GM23338 (cell line): ENCODE measurements around the gene RRAD. TPM values are rescaled to one million over a fixed set of nuclear protein-coding genes. Genes with fewer than 3 reads are reported as not detected.

Source experiments
- ATAC-seq: fragments of 200-7000 bp; cut with Tn5 transposase; 3 replicates; pipeline ENCODE4 v1.9.1; 2020
- DNase-seq: peaks from one replicate; pipeline ENCODE4 v3.0.0-alpha.2; 2015; ENCODE audit warnings: low spot score
- H2AFZ ChIP-seq: fragments of 200-600 bp; sonication (generic); 2 replicates; pipeline ENCODE4 v1.8.0; 2016; ENCODE audit warnings: antibody characterized with exemption, mild to moderate bottlenecking, moderate library complexity
- H3F3A ChIP-seq: fragments of 200-600 bp; sonication (generic); replicated peaks from 2 replicates; pipeline ENCODE4 v1.8.0; 2017; ENCODE audit warnings: antibody characterized with exemption, mixed run types, low read depth
- H3K27ac ChIP-seq: fragments of 200-600 bp; sonication (generic); 2 replicates; pipeline ENCODE4 v1.6.1; 2016; ENCODE audit warnings: low read depth
- H3K27me3 ChIP-seq: fragments of 200-600 bp; sonication (generic); 2 replicates; pipeline ENCODE4 v1.8.0; 2016; ENCODE audit warnings: mild to moderate bottlenecking, mixed run types, moderate library complexity; ENCODE audit not compliant: insufficient read depth
- H3K36me3 ChIP-seq: fragments of 200-600 bp; sonication (generic); 2 replicates; pipeline ENCODE4 v1.8.0; 2016; ENCODE audit warnings: mild to moderate bottlenecking; ENCODE audit not compliant: insufficient read depth
- H3K4me1 ChIP-seq: fragments of 200-600 bp; sonication (generic); 2 replicates; pipeline ENCODE4 v1.8.0; 2016; ENCODE audit warnings: mild to moderate bottlenecking, moderate library complexity; ENCODE audit not compliant: insufficient read depth
- H3K4me2 ChIP-seq: fragments of 200-600 bp; sonication (generic); 2 replicates; pipeline ENCODE4 v1.7.1; 2017; ENCODE audit warnings: mixed run types
- H3K4me3 ChIP-seq: fragments of 200-600 bp; sonication (generic); 2 replicates; pipeline ENCODE4 v1.6.1; 2016; ENCODE audit warnings: mixed run types
- H3K79me2 ChIP-seq: fragments of 200-600 bp; sonication (generic); replicated peaks from 2 replicates; pipeline ENCODE4 v1.8.0; 2017; ENCODE audit warnings: mild to moderate bottlenecking; ENCODE audit not compliant: insufficient read depth
- H3K9me2 ChIP-seq: fragments of 200-600 bp; sonication (generic); 2 replicates; pipeline ENCODE4 v1.8.0; 2017; ENCODE audit not compliant: insufficient read depth
- H4K20me1 ChIP-seq: fragments of 200-600 bp; sonication (generic); replicated peaks from 2 replicates; pipeline ENCODE4 v1.8.0; 2017; ENCODE audit warnings: mild to moderate bottlenecking; ENCODE audit not compliant: insufficient read depth
- H3K27ac Mint-ChIP-seq: 2 replicates; pipeline ENCODE4 v1.8.0; 2020; ENCODE audit warnings: inconsistent platforms, mild to moderate bottlenecking, moderate library complexity, mixed read lengths
- H3K27me3 Mint-ChIP-seq: 3 replicates; pipeline ENCODE4 v1.8.0; 2022; ENCODE audit warnings: low read depth, mild to moderate bottlenecking, moderate library complexity, mixed read lengths, inconsistent platforms; ENCODE audit not compliant: insufficient read depth, poor library complexity
- H3K36me3 Mint-ChIP-seq: 3 replicates; pipeline ENCODE4 v1.8.0; 2021; ENCODE audit warnings: low read depth, mild to moderate bottlenecking, inconsistent platforms, moderate library complexity, mixed read lengths
- H3K4me1 Mint-ChIP-seq: 3 replicates; pipeline ENCODE4 v1.8.0; 2020; ENCODE audit warnings: mild to moderate bottlenecking, inconsistent platforms, mixed read lengths
- H3K4me3 Mint-ChIP-seq: 3 replicates; pipeline ENCODE4 v1.8.0; 2021; ENCODE audit warnings: moderate library complexity, mild to moderate bottlenecking, inconsistent platforms, mixed read lengths
- H3K9me3 Mint-ChIP-seq: 3 replicates; pipeline ENCODE4 v1.8.0; 2020; ENCODE audit warnings: moderate library complexity, mild to moderate bottlenecking, inconsistent platforms, mixed read lengths
- CREB1 ChIP-seq: fragments of 250-450 bp; sonication (Bioruptor Pico); IDR thresholded peaks from 2 replicates; pipeline ENCODE4 v1.5.0; 2020; ENCODE audit warnings: low read depth, mild to moderate bottlenecking, moderate library complexity
- ETS1 ChIP-seq: IDR thresholded peaks from 2 replicates; pipeline ENCODE4 v1.6.1; 2016; ENCODE audit warnings: antibody characterized with exemption
- EZH2 ChIP-seq: fragments of 200-600 bp; sonication (generic); IDR thresholded peaks from one replicate; pipeline ENCODE4 v1.8.0; 2017; ENCODE audit warnings: antibody characterized with exemption, mild to moderate bottlenecking, low read depth; ENCODE audit not compliant: unreplicated experiment
- EZH2phosphoT487 ChIP-seq: fragments of 200-600 bp; sonication (generic); IDR thresholded peaks from one replicate; pipeline ENCODE4 v1.8.1; 2018; ENCODE audit warnings: antibody characterized with exemption; ENCODE audit not compliant: unreplicated experiment
- NANOG ChIP-seq: IDR thresholded peaks from 2 replicates; pipeline ENCODE4 v1.6.1; 2016; ENCODE audit warnings: antibody characterized with exemption, borderline replicate concordance
- POLR2AphosphoS5 ChIP-seq: IDR thresholded peaks from 2 replicates; pipeline ENCODE4 v1.6.1; 2016; ENCODE audit warnings: antibody characterized with exemption, low read depth
- REST ChIP-seq: IDR thresholded peaks from one replicate; pipeline ENCODE4 v1.6.1; 2018; ENCODE audit warnings: antibody characterized with exemption; ENCODE audit not compliant: unreplicated experiment
- STAT1 ChIP-seq: IDR thresholded peaks from one replicate; pipeline ENCODE4 v1.6.1; 2016; ENCODE audit warnings: antibody characterized with exemption; ENCODE audit not compliant: unreplicated experiment
- ZNF114 ChIP-seq: fragments of 250-450 bp; sonication (Bioruptor Pico); IDR thresholded peaks from 2 replicates; pipeline ENCODE4 v1.5.0; 2020; ENCODE audit warnings: mild to moderate bottlenecking, moderate library complexity
- polyA plus RNA-seq: library from polyadenylated mRNA; unstranded; fragments of >200 nt; fragmentation: Nextera tagmentation; extraction: Ambion mirVana; gene quantifications from 2 replicates; pipeline ENCODE4 v1.2.1, GENCODE V29; 2016
- total RNA-seq: library from RNA; depleted of rRNA; stranded (reverse); fragments of >200 nt; shearing (Covaris generic); gene quantifications from 2 replicates; pipeline ENCODE4 v1.2.3, GENCODE V29; 2014

The RRAD gene
- total and polyA plus RNA-seq, 2 experiments from 2014 or later = 0.18 TPM; not detected in 1

GRCh38 chr16:66899310-66899944 is 25.9 kb downstream of the RRAD start:
- H3K27me3 Mint-ChIP-seq = peaks cover 11% of the 10 kb centered on the region
- no peak overlapping the region; the same call in 2 of the 3 replicates for H3K4me3 Mint-ChIP-seq
- Histone ChIP-seq H3F3A (0 out of 2 replicates have a peak, but pooled peaks cover 4% of the 10 kb centered on the region), H2AFZ (no peak overlapping the region), H3K27me3 (no peaks in the 10 kb centered on the region), H3K4me3 (no peak overlapping the region), H3K4me1 (peaks cover 8% of the 10 kb centered on the region; the same call in 1 of the 2 replicates), H4K20me1 (no peaks in the 10 kb centered on the region), H3K4me2 (no peak overlapping the region; the same call in 1 of the 2 replicates), H3K9me2 (no peaks in the 10 kb centered on the region), H3K79me2 (no peaks in the 10 kb centered on the region), H3K36me3 (no peaks in the 10 kb centered on the region), H3K27ac (no peak overlapping the region)
- H3K36me3 Mint-ChIP-seq = no peaks in the 10 kb centered on the region
- H3K4me1 Mint-ChIP-seq = peaks cover 10% of the 10 kb centered on the region; the same call in 2 of the 3 replicates
- ATAC-seq = no peak
- H3K27ac Mint-ChIP-seq = no peak overlapping the region
- no peaks in the 10 kb centered on the region; the same call in 2 of the 3 replicates for H3K9me3 Mint-ChIP-seq
- no peak for DNase-seq
- no peak for TF ChIP-seq ZNF114
- TF ChIP-seq ETS1 = no peak
- no peak for TF ChIP-seq POLR2AphosphoS5

GRCh38 chr16:66898933-66899309 is 26.4 kb downstream of the RRAD start:
- H3K36me3 ChIP-seq = no peaks in the 10 kb centered on the region
- H4K20me1 ChIP-seq = no peaks in the 10 kb centered on the region
- H3K4me3 Mint-ChIP-seq = no peak overlapping the region
- TF ChIP-seq CREB1 (CRISPR knock-in tag) = no peak
- TF ChIP-seq POLR2AphosphoS5 = no peak
- no peak for TF ChIP-seq REST
- no peak for TF ChIP-seq EZH2phosphoT487
- TF ChIP-seq STAT1 = no peak
- TF ChIP-seq EZH2 = no peak
- no peak for TF ChIP-seq NANOG
- ATAC-seq (no peak), DNase-seq (no peak)
- H3K9me2 ChIP-seq = no peaks in the 10 kb centered on the region
- H3K27me3 ChIP-seq = no peaks in the 10 kb centered on the region
- H3K9me3 Mint-ChIP-seq = no peaks in the 10 kb centered on the region; the same call in 2 of the 3 replicates
- H3K79me2 ChIP-seq = no peaks in the 10 kb centered on the region
- no peak overlapping the region for H3K27ac Mint-ChIP-seq
- H3K4me3 ChIP-seq = no peak overlapping the region
- H2AFZ ChIP-seq = no peak overlapping the region
- H3K4me1 Mint-ChIP-seq = peaks cover 10% of the 10 kb centered on the region; the same call in 2 of the 3 replicates
- no peak overlapping the region for H3K27ac ChIP-seq
- H3K36me3 Mint-ChIP-seq = no peaks in the 10 kb centered on the region
- peaks cover 10% of the 10 kb centered on the region for H3K27me3 Mint-ChIP-seq
- H3F3A ChIP-seq = 0 out of 2 replicates have a peak, but pooled peaks cover 4% of the 10 kb centered on the region
- H3K4me2 ChIP-seq = no peak overlapping the region
- H3K4me1 ChIP-seq = peaks cover 8% of the 10 kb centered on the region; the same call in 1 of the 2 replicates
